Hematopoietic multipotent progenitor cell treated with erythropoietin and hydrocortisone succinate and interleukin-3 and kit ligand, for 8 days (in vitro differentiated cells): Measurements from ENCODE around the gene FBLIM1.
"Not testable (repeated sequence)": the region's sequence is repeated elsewhere in the genome, so short reads cannot be mapped to it uniquely, and the experiment has no call there.

Source experiments
- DNase-seq: peaks from one replicate; pipeline ENCODE4 v3.0.0-alpha.2; 2015

Gene FBLIM1

DNA sequence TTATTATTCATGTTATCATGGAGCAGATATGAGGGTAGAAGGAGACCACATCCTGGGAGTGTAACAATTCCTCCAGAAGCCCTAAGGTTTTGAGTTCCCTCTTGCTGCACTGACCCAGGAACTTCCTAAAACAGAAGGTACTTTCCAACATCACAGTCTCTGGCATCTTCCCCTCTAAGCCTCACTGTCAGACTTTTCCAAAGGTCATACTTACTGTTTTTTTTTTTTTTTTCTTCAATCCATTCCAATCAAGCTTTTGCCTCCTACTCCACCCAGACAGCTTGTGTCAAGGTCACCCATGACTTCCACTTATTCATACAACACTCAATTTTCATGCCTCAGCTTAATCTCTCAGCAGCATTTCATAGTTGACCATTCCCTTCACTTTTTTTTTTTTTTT, 67.2 kb downstream of the FBLIM1 start:
- DNase-seq: no peak

DNA sequence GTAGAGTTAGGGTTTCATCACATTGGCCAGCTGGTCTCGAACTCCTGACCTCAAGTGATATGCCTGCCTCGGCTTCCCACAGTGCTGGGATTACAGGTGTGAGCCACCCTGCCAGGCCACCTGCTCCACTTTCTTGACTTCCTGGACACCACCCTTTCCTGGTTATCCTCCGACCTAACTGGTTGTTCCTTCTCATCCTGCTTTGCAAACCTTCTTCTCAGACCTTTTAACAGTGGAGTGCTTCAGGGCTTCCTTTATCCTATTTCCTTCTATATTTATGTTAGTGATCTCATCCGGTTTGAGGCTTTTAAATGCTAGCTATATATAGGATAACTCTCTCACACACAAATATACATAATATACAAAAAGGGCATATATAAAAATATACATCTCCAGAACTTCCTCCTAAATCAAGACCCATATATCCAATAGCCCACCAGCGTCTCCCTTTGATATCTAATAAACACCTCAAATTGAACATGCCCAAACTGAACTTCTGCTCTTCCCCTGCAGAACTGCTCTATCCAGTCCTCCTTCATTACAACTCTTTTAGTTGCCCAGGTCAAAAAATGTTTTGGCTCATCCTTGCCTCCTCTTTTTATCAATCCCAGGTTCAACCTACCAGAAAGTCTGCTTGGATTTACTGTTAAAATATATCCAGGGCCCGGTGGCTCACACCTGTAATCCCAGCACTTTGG, 68.4 kb downstream of the FBLIM1 start:
- DNase-seq: no peak

DNA sequence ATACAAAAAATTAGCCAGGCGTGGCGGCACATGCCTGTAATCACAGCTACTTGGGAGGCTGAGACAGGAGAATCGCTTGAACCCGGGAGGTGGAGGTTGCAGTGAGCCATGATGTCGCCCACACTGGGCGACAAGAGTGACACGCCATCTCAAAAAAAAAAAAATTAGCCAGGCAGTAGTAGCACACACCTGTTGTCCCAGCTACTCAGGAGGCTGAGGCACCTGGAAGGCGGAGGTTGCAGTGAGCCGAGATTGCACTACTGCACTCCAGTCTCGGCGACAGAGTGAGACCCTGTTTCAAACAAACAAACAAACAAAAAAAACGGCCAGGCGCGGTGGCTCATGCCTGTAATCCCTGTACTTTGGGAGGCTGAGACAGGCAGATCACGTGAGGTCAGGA, 69.0 kb downstream of the FBLIM1 start:
- DNase-seq: not testable (repeated sequence)

GRCh38 chr1:15828931-15829330, 70.3 kb downstream of the FBLIM1 start:
- not testable (repeated sequence) for DNase-seq

GRCh38 chr1:15830258-15830657, 71.7 kb downstream of the FBLIM1 start:
- no peak for DNase-seq

GRCh38 chr1:15833069-15833679, 74.6 kb downstream of the FBLIM1 start:
- peak; percentile 38 for DNase-seq

DNA sequence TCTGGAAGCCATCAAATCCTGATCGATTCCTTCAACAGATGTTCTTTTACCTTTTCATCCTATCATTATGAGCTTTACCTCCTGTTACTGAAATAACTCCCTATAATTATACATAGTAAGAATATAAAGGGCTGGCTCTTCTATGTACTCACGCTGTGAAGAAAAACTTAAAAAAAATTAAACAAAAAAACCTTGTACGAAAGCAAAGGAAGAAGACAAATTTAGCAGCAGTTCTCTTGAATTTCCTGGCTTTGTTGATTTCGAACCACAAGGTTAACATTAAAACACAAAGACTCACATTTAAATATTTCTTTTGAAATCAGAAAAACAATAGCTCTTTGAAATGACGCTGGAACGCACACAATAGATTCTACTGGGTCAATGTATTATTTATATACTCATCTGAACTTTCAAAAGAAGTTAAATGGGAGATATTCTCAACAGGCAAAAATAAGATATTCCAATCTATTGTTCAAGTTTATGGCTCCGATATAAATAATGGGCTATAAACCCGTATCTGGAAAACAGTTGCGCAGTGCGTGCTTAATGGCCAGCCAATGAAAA, 75.3 kb downstream of the FBLIM1 start:
- DNase-seq: no peak

- peak; percentile 93 for DNase-seq
These were observed 76.0 kb downstream of the FBLIM1 start for GRCh38 chr1:15834406-15835204.

GRCh38 chr1:15835205-15835740, 76.7 kb downstream of the FBLIM1 start:
- no peak for DNase-seq

- DNase-seq: peak; percentile 100
These were observed 77.3 kb downstream of the FBLIM1 start for GRCh38 chr1:15835741-15836510.
